Inferior parietal cortex (tissue), 1 donor: ENCODE measurements around the gene GZMA.
"Not testable (repeated sequence)": the region's sequence is repeated elsewhere in the genome, so short reads cannot be mapped to it uniquely, and the experiment has no call there.

ENCODE experiments used
- DNase-seq: peaks from one replicate; pipeline ENCODE4 v3.0.0-alpha.2; 2016; ENCODE audit errors: extremely low spot score

Gene GZMA

DNA sequence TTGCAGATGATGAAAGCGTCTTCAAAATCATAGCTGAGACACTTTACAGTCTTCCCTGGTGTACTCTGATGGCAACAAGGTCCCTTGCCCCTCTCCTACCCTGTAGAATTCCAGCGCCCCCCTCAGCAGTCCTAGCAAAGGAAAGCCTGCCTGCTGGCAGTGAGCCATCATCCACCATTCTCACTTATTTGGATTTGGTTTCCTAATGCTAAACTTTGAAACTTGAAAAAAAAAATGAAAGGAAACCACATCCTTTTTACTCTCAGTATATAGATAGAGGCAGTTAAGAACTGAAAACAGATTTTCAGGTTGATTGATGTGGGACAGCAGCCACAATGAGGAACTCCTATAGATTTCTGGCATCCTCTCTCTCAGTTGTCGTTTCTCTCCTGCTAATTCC lies at the start of gene GZMA:
TSS of gene GZMA (plus strand) at position 299 of the 400 bp plus-strand sequence. CDS start at position 336, 37 bp downstream.
- no peak for DNase-seq

DNA sequence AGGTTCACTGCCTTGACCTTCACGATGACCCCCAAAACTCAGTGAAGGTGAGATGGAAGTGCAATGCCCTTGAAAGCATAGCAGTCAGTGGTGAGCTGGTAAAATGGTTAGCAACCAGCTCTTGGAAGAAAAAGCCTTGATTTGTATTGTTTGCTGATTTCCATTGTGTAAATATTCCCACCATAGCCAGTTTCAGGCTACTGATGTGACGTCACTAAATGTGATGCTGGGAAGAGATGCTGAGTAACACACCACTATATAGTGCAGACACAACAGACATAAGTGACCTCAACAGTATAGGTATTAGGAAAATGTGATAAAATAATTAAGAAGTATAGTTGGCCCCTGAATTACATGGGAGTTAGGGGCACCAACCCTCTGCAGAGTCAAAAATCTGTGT lies 47.3 kb upstream of the GZMA start:
- no peak for DNase-seq

DNA sequence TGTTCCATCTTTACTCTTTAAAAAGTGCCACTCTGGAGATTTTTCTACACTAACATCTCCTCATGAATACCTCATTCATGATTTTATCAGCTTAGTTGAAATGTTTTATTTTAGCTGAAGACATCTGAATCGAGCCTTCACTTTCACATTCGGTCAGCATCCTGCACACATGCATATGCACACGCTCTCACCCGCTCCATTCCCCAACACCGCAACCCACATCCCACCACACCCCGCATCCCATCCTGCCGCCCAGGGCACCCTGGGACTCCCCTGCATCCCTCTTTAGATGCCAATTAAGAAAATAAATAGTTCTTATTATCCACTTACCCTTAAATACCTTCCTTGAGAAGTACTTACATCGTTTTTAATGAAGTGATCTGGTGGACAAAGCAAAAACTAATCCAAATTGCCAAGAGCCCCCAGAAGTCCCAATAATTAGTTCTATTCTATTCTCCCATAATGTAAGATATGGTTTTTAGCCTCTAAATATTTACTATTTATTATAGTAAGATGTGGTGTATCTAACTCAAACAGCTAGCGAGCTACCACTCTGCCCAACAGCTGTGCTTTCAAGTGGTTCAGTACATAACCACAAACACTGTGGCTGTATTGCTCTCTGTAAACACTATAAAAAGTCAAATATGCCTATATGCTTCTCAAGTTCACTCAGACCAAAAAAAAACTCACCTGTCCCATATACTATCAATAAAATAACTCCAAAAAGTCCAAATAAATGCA lies 40.2 kb upstream of the GZMA start:
- DNase-seq = no peak

DNA sequence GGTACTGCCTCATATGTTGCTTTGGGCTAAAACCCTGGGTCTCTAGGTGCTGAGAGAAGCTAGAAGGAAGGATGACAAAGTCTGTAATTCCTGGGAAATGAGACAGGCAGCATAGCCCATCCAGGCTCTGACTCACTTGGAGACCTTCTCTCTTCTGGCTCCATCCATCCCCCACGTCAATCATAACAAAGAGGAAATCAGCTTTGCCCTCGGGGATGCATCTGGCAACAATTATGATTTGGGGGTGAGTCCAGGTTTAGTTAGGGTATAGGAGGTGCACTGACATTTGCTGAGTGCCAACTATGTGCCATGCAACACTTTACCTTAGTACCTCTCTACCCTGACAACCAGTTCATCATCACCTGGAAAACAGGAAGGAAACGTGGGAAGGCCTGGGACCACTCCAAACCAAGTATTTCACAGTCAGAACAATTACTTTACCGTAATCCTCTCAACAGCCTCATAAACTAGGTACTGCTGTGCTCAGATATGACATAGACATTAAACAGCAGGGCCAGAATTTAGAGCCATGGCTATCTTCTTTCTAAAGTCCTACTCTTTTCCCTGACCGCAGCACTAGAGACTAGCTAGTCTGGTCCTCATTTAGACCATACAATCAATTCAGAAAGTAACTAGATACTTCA lies 39.1 kb upstream of the GZMA start:
- DNase-seq = no peak

DNA sequence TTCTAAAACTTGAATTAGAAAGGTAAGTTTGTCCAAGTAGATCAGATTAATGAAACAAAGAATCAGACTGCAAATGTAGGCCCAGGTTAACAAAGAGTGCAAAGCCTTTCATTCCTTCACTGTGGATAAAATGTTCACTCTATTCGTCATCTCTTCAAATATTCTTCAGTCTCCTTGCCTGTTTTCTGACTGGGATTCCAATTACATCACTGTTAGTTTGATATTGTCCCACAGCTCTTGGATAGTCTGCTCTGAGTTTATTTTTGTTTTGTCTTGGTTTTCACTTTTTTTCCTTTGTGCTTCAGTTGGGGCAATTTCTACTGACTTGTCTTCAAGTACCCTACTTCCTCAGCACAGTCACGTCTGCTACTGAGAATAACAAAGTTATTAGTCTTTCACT lies 38.5 kb upstream of the GZMA start:
- no peak for DNase-seq

DNA sequence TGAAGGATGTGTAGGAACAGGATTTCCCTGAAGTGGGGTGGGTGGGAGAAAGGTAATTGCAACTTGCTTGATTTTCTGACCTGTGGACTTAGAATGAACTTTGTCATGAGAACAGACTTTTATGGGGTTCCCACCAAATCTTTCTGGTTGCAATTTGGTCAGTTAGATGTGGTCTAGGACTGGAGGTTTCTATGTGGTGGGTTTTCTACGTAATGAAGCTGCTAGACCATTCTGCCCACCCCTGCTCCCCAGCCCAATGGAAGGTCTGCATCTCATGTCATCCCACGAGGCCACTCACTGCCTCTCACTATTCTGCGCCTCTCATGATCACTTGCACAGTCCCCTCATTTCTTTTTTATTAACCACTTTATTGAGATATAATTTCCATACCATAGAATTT lies 37.9 kb upstream of the GZMA start:
- no peak for DNase-seq

DNA sequence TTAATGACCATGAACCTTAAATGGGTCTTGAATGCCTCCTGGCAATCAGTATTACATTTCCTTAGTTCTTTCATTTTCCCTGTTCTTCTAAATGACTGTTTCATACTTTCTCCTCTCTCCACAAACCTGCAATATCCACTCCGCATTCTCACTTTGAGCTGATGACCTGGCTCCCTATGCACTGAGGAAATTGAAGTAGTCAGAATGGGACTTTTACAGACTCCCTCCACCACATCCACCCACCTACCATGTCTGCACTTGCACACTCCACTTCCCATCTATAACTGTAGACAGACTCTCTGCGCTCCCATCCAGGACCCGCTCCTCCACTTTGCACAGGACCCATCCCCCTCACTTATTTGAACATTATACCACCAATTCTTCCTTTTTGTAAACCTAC lies 36.2 kb upstream of the GZMA start:
- no peak for DNase-seq

DNA sequence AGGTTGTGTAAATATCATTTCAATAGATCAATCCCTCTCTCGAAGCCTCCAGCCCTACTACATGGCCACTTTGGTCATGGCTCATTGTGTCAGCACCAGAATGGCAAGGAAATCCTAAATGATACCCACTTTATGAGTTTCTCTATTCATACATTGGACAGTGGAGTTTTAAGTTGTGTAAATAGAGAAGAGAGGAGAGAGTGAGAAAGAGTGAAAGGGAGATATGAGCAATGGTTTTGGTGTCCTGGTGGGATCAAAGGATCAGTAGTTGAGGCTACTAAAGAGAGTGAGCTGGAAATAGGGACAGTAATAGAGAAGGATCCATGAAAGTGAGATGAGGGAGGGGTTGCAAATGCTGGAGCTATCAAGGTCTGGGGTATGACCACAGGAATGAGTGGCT lies 31.5 kb upstream of the GZMA start:
- DNase-seq = no peak

DNA sequence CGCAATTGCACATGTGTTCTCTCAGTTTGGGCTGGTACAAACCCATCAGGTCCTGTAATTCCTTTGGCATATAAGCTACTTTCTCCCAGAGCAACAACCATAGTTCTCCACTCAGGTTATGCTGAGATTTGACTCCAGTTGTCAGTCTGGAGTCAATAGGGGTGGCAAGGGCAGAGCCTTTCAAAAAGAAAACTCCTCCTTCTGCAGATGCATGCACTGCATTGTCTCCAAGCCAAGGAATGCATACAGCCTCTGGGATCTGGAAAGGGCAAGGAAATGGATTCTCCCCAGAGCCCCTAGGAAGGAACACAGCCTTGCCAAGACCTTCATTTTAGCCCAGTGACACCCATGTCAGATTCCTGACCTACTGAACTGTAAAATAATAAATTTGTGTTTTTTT lies 31.0 kb upstream of the GZMA start:
- DNase-seq = no peak

DNA sequence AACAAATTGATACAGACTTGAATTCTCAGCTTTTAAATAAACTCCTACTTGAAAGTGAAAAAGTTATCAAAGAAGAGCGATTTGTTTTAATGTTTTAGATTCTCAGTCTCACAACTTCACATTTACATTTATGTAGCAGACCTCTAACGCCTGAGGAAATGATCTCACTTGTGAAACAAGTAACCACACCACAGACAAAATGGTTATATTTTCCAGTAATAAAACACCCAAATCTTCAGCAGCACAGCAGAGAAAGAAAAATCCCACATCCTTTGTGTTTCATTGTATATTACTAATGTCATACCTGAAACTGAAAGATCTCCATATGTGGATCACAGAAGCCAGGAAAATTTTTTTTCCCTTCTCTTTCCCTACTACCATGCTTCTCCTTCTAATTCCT lies 29.8 kb upstream of the GZMA start:
- DNase-seq = no peak

DNA sequence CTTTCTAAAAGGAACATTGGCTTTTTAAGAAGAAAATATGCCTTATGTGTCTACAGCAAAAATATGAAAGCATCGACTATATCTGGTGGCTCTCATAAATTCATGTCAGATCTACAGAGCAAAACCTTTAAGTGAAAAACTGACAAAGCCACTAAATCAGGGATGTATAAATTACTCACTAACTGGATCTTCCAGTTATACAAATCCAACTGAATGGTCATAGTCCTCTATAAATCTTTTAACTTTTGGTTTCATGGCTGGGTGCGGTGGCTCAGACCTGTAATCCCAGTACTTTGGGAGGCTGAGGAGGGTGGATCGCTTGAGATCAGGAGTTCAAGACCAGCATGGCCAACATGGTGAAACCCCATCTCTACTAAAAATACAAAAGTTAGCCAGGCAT lies 29.2 kb upstream of the GZMA start:
- no peak for DNase-seq

DNA sequence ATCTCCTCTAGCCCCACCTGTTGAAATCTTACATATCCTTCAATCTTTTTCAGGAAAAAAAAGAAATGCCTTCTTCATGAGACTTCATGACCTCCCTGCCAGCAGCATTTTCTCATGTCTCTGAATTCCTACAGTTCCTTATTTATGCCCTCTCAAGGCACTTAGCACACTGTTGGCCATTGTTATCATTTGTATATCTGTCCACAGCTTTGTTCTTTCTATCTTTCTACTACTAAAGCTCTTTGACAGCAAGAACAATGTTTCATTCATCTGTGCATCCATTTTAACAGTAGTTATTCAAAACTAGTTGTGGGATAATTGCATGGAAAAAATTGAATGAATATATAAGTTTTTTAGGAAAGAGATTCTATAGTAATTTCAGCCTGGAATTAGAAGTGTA lies 20.9 kb upstream of the GZMA start:
- peak; percentile 3 for DNase-seq

DNA sequence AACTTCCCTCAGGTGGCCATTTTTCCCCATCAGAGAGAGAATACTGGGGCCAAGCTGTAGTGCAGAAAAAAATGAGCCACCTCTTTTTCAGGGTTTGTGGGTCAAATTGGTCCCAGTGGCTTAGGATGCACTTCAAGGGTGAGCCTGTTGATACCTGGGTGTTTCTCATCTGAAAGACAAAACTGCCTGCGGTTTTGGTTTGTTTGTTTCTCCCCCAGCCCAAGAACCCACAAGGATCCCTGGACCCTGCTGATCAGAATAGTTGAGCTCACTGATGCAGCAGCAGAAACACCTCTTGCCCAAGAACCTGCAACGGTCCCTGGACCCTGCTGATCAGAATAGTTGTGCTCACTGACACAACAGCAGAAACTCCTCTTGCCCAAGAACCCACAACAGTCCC lies 13.1 kb upstream of the GZMA start:
- DNase-seq = not testable (repeated sequence)

DNA sequence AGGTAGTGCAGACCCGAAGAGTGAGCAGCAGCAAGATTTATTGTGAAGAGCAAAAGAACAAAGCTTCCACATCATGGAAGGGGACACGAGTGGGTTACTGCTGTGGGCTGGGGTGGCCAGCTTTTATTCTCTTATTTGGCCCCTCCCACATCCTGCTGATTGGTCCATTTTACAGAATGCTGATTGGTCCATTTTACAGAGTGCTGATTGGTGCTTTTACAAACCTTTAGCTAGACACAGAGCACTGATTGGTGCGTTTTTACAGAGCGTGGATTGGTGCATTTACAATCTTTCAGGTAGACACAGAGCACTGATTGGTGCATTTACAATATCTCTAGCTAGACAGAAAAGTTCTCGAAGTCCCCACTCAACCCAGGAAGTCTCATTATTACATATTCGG lies 11.4 kb upstream of the GZMA start:
- DNase-seq = not testable (repeated sequence)

DNA sequence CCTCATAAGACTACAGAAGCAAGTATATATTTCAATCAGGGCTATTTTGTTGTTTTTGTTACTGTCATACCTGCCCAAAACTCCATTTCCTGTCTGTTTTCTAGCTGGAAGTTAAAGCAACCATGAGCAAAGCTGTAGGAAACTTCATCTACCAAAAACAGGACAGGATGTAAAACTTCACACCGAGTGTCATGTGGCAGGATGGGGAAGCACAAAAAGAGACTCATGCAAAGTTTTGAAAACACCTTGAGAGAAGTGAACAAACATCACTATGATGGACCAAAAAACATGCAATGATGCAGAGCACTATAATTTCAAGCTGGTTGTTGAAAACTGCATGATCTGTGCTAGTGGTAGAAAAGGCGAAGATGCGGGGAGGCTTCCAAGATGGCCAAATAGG lies 6.3 kb upstream of the GZMA start:
- no peak for DNase-seq

DNA sequence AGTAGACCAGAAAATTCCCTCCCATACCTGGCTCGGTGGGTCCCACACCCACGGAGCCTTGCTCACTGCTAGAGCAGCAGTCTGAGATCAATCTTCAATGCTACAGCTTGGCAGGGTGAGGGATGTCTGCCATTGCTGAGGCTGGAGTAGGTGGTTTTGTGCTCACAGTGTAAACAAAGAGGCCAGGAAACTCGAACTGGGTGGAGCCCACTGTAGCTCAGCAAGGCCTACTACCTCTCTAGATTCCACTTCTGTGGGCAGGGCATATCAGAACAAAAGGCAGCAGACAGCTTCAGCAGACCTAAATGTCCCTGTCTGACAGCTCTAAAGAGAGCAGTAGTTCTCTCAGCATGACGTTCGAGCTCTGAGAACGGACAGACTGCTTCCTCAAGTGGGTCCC lies 5.6 kb upstream of the GZMA start:
- DNase-seq = no peak

DNA sequence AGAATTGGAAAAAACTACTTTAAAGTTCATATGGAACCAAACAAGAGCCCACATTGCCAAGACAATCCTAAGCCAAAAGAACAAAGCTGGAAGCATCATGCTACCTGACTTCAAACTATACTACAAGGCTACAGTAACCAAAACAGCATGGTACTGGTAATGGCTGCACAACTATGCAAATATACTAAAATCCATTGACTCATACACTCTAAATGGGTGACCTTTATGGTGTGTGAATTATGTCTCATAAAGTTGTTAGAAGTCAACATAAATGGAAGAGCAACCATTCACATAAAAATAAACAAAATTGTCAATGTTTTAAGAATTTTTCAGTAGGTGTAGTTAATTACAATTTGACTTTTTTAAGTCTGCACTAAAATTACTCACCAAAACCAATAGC lies 1.3 kb upstream of the GZMA start:
- not testable (repeated sequence) for DNase-seq

DNA sequence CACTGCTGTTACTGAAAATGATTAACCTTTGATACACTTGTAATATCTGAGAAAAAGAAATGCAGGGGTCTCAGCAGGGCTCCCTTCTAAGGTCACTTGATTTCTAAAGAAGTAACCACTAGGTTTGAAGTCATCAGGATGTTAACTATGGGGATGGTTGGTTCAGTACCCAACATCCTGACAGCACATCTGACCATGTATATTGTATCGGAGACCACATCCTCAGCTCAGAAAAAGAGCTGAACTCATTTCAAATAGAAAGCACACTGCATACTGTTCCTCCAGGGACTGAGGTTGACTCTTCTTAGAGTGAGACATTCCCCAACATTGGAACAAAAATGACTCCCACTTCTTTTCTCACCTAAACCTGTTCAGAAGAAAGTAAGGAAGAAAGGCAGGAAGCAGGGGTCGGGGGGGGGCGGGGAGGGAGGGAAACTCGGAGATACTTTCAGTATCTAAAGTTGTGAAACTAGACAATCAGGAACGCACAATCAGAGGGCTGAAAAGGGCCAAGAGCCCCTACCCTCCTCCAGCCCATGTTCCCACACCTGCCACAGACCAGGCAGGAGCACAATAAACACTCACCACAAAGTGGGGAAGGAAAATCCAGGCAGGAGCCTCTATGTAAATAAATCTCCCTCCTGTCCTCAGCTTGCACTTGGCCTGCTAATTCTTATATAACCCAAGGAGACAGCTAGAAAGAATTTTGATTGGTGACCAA lies 730 bp upstream of the GZMA start:
- no peak for DNase-seq

DNA sequence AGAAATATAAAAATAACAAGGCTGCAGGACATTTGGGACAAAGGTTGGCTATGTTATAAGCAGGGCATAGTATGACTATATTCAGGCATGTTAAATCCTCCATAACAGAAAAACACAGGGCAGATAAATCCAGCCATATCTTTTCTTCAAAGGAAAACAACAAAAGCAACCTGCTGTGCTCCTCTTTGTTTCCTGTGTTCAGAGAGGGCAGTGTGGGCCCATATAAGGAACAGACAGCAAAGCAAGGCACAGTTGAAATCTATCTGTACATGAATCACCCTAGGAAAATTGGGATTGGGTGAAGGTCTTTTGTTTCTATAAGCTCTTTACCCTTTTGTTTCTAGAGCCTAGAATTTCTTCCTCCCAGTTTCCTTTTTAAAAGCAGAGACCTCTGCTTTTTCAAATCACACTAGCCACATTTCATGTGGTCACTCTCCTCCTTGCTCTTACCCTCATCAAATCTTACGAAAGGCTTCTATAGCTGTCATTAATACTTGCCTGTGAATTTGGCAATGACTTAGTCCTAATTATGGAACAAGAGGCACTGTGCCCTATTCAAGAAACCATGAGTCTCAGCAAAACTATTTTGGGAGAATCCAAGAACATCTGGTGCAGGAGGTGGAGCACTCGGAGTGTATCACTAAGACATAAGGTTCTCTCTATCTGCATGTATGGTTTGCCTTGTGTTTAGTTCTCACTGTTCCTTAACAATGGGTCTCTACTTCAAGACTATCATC lies 1.8 kb downstream of the GZMA start:
- DNase-seq = no peak

DNA sequence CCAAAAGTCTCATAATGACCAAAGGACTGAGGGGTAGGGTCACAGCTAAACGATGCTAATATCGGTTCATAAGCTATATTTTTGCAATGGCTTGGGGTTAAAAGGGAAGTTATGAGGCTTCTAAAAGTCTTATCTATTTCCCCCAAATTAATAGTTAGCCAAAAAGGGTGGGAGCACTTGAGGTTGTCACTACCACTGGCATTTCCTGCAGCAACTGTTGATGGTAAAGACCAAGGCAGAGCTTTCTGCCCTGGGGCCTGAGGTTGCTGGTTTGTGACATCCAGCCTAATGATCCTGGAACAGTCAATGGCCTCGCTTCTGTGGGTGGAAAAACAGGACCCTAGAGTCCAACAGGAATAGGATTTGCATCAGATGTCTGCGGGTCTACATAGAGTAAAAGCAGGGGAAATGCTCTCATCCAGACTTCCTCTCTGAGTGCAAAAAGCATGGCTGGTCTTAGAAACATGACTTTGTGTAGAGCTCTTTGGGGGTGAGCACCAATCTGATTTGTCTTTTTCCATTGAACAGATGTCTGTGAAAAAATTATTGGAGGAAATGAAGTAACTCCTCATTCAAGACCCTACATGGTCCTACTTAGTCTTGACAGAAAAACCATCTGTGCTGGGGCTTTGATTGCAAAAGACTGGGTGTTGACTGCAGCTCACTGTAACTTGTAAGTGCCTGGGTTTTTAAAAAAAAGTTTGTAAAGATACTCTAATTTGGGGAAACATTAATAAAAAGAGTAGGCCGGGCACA lies 2.7 kb downstream of the GZMA start:
- DNase-seq = no peak

DNA sequence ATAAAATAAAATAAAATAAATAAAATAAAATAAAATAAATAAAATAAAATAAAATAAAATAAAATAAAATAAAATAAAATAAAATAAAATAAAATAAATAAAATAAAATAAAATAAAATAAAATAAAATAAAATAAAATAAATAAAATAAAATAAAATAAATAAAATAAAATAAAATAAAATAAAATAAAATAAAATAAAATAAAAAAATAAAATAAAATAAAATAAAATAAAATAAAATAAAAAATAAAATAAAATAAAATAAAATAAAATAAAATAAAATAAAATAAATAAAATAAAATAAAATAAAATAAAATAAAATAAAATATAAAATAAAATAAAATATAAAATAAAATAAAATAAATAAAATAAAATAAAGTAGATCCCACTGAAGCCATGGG lies 3.5 kb downstream of the GZMA start:
- DNase-seq = not testable (repeated sequence)

DNA sequence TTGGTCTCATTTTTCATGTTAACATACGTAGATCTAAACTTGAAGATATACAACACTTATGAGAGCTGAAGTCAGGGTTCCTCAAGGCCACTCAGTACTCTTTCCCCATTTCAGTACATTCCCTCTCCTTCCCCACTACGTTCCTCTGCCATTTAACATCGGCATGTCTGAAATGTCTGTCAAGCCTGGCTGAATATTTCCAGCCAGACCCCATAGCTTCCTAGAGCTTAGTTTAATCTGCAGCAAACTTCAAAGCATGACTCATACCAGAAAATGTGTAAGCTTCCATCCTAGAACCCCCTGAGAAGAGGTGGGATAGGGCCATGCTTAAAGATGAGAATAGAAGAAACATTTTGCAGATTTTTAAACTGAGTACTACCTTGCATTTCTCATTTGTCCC lies 6.2 kb downstream of the GZMA start:
- no peak for DNase-seq
